GM18951 (cell line): ENCODE results near the gene AGFG1.

ENCODE experiments used
- POLR2A ChIP-seq: IDR thresholded peaks from 4 replicates; pipeline ENCODE4 v1.6.1; 2011; ENCODE audit warnings: mild to moderate bottlenecking; ENCODE audit not compliant: insufficient read length, insufficient read depth; ENCODE audit errors: extremely low read depth
- in situ Hi-C: fragments of 300-500 bp; cut with MboI; formaldehyde crosslinking; loops from one replicate; pipeline ENCODE4 v1.12.0; 2022; ENCODE audit warnings: low sequenced_read_pairs, mixed read lengths, inconsistent platforms; ENCODE audit not compliant: unreplicated experiment

Gene AGFG1

GRCh38 chr2:227464851-227465250 is 7.1 kb upstream of the AGFG1 start:
- TF ChIP-seq POLR2A, result no peak
- in situ Hi-C loops, result no loop called here

GRCh38 chr2:227466887-227467600 is 4.9 kb upstream of the AGFG1 start:
- TF ChIP-seq POLR2A, result no peak
- in situ Hi-C loops, result no loop called here

- in situ Hi-C loops, result no loop called here
- no peak for TF ChIP-seq POLR2A
Measured at GRCh38 chr2:227471412-227471811, 544 bp upstream of the AGFG1 start.

- in situ Hi-C loops, result no loop called here
- no peak for TF ChIP-seq POLR2A
Measured at GRCh38 chr2:227472265-227473121, 537 bp downstream of the AGFG1 start.

- no peak for TF ChIP-seq POLR2A
- in situ Hi-C loops, result no loop called here
Measured at GRCh38 chr2:227473122-227473461, 1.1 kb downstream of the AGFG1 start.

GRCh38 chr2:227473806-227474205 is 1.9 kb downstream of the AGFG1 start:
- in situ Hi-C loops, result no loop called here

GRCh38 chr2:227474410-227474809 is 2.5 kb downstream of the AGFG1 start:
- no peak for TF ChIP-seq POLR2A
- in situ Hi-C loops, result no loop called here

More at GRCh38 chr2:227473806-227474205, 1.9 kb downstream of the AGFG1 start:
- no peak for TF ChIP-seq POLR2A

GRCh38 chr2:227477291-227477690 is 5.3 kb downstream of the AGFG1 start:
- in situ Hi-C loops, result no loop called here

GRCh38 chr2:227479865-227480475 is 8.0 kb downstream of the AGFG1 start:
- in situ Hi-C loops, result no loop called here
- no peak for TF ChIP-seq POLR2A

More at GRCh38 chr2:227477291-227477690, 5.3 kb downstream of the AGFG1 start:
- no peak for TF ChIP-seq POLR2A

GRCh38 chr2:227480528-227480927 is 8.6 kb downstream of the AGFG1 start:
- in situ Hi-C loops, result no loop called here
- TF ChIP-seq POLR2A, result no peak

- in situ Hi-C loops, result no loop called here
- no peak for TF ChIP-seq POLR2A
Measured at GRCh38 chr2:227482638-227483340, 10.8 kb downstream of the AGFG1 start.

GRCh38 chr2:227485429-227485828 is 13.5 kb downstream of the AGFG1 start:
- no peak for TF ChIP-seq POLR2A
- in situ Hi-C loops, result no loop called here

GRCh38 chr2:227486688-227487087 is 14.7 kb downstream of the AGFG1 start:
- no peak for TF ChIP-seq POLR2A
- in situ Hi-C loops, result no loop called here

GRCh38 chr2:227488045-227488444 is 16.1 kb downstream of the AGFG1 start:
- in situ Hi-C loops, result no loop called here
- TF ChIP-seq POLR2A, result no peak
